GM21737 (cell line): Measurements from ENCODE around the gene PSMD3.
"Not testable (repeated sequence)": the region's sequence is repeated elsewhere in the genome, so short reads cannot be mapped to it uniquely, and the experiment has no call there.

Experiments
- ATAC-seq: cut with Tn5 transposase; IDR thresholded peaks from one replicate; pipeline ENCODE4 v1.9.1; 2021; ENCODE audit warnings: mild to moderate bottlenecking, moderate library complexity; ENCODE audit not compliant: unreplicated experiment

PSMD3 gene

GRCh38 chr17:39995438-39995837 lies 14.8 kb downstream of the PSMD3 start:
- no peak for ATAC-seq

- no peak for ATAC-seq
These were observed 15.6 kb downstream of the PSMD3 start for GRCh38 chr17:39996162-39996561.

DNA sequence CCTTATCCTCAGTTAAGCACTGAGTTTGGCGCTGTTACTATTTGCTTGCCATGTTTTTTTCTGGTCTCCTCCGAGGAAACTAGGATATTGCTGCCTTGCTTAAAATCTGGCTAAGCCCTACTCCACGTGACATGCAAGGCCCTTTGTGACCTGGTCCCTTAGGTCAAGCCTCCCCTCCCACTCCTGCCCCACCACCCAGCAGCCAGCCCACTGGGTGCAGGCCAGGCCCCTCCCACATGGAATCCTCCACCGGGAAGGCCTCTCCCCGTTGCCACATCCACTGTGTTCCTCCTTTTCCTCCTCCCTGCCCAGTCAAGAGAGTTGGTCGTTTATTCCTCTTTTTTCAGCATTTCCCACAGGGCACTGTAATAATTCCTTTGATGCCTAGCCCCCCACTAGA lies 16.2 kb downstream of the PSMD3 start:
- ATAC-seq: no peak

- ATAC-seq: no peak
These were observed 16.9 kb downstream of the PSMD3 start for GRCh38 chr17:39997543-39997942.

GRCh38 chr17:39999067-39999466 lies 18.5 kb downstream of the PSMD3 start:
- no peak for ATAC-seq

DNA sequence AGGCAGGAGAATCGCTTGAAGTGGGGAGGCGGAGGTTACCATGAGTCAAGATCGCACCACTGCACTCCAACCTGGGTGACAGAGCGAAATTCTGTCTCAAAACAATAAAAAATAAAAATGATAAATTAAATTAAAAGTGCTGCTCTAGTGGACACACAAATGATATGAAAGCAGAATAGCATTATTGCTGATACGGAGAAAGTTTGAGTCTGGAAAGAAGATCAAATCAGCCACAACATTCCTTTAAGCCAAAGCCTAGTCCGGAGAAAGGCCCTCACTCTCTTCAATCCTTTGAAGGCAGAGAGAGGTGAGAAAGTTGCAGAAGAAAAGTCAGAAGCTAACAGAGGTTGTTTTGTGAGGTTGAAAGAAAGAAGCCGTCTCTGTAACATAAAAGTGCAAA lies 19.6 kb downstream of the PSMD3 start:
- ATAC-seq: no peak

GRCh38 chr17:40001335-40001734 lies 20.7 kb downstream of the PSMD3 start:
- not testable (repeated sequence) for ATAC-seq

- no peak for ATAC-seq
These were observed 23.5 kb downstream of the PSMD3 start for GRCh38 chr17:40004072-40004471.

GRCh38 chr17:40004712-40005111 lies 24.1 kb downstream of the PSMD3 start:
- no peak for ATAC-seq

- no peak for ATAC-seq
These were observed 24.9 kb downstream of the PSMD3 start for GRCh38 chr17:40005520-40005919.

- ATAC-seq: not testable (repeated sequence)
These were observed 30.4 kb downstream of the PSMD3 start for GRCh38 chr17:40010946-40011500.

DNA sequence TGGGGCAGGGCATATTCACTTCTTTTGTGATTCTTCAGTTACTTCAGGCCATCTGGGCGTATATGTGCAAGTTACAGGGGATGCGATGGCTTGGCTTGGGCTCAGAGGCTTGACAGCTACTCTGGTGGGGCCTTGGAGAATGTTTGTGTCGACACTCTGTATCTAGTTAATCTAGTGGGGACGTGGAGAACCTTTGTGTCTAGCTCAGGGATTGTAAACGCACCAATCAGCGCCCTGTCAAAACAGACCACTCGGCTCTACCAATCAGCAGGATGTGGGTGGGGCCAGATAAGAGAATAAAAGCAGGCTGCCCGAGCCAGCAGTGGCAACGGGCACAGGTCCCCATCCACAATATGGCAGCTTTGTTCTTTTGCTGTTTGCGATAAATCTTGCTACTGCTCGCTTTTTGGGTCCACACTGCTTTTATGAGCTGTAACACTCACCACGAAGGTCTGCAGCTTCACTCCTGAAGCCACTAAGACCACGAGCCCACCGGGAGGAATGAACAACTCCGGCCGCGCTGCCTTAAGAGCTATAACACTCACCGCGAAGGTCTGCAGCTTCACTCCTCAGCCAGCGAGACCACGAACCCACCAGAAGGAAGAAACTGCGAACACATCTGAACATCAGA lies 31.5 kb downstream of the PSMD3 start:
- not testable (repeated sequence) for ATAC-seq

DNA sequence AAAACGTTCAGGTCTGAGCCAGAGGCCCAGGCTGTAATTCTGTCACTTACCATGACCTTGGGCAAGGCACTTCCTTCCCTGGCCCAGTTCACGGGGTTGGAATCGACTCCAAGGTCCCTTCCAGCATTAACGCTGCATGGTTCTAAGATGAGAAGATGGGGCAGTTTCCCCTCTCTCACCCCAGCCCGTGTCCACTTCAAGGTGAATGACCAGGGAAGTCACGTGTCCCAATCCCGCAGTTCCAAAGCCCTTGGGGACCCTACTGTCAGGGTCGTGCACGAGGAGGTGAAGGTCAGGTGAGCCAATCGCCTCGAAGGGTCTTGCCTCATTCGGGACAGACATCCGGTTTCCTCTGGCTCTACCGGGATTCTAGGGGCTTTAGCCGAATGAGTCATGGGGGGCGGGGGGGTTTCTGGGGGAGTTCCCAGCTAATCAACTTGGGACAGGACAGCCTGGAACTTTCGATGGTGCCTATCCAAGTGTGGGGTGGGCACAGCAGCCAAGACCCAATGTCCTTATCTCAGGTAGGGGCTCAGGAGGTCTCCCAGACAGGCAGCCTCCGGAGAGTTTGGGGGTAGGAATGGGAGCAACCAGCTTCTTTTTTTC lies 33.9 kb downstream of the PSMD3 start:
- no peak for ATAC-seq

GRCh38 chr17:40015005-40015997 lies 34.7 kb downstream of the PSMD3 start, which contains the start of gene CSF3:
Gene CSF3, plus strand, starts transcription at chr17:40015440. Its CDS starts 35 bp downstream, at chr17:40015475.
- ATAC-seq: no peak

DNA sequence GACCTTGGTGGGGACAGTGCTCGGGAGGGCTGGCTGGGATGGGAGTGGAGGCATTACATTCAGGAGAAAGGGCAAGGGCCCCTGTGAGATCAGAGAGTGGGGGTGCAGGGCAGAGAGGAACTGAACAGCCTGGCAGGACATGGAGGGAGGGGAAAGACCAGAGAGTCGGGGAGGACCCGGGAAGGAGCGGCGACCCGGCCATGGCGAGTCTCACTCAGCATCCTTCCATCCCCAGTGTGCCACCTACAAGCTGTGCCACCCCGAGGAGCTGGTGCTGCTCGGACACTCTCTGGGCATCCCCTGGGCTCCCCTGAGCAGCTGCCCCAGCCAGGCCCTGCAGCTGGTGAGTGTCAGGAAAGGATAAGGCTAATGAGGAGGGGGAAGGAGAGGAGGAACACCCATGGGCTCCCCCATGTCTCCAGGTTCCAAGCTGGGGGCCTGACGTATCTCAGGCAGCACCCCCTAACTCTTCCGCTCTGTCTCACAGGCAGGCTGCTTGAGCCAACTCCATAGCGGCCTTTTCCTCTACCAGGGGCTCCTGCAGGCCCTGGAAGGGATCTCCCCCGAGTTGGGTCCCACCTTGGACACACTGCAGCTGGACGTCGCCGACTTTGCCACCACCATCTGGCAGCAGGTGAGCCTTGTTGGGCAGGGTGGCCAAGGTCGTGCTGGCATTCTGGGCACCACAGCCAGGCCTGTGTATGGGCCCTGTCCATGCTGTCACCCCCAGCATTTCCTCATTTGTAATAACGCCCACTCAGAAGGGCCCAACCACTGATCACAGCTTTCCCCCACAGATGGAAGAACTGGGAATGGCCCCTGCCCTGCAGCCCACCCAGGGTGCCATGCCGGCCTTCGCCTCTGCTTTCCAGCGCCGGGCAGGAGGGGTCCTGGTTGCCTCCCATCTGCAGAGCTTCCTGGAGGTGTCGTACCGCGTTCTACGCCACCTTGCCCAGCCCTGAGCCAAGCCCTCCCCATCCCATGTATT lies 35.7 kb downstream of the PSMD3 start:
- ATAC-seq: no peak

- ATAC-seq: no peak
These were observed 36.9 kb downstream of the PSMD3 start for GRCh38 chr17:40017422-40018080.

GRCh38 chr17:40018211-40019121 lies 37.9 kb downstream of the PSMD3 start:
- ATAC-seq: no peak
